Superior temporal gyrus (tissue), 1 donor: Measurements from ENCODE around the gene NID1.
"Not testable (repeated sequence)": the region's sequence is repeated elsewhere in the genome, so short reads cannot be mapped to it uniquely, and the experiment has no call there.

Experiments used
- DNase-seq: peaks from one replicate; pipeline ENCODE4 v3.0.0-alpha.2; 2016; ENCODE audit errors: extremely low spot score

NID1 gene

GRCh38 chr1:235968831-235969230 is 96.1 kb downstream of the NID1 start:
- no peak for DNase-seq

- DNase-seq, result not testable (repeated sequence)
Observed at GRCh38 chr1:235966134-235966533, 98.8 kb downstream of the NID1 start.

GRCh38 chr1:235960809-235961208 is 104.1 kb downstream of the NID1 start:
- DNase-seq, result no peak

- no peak for DNase-seq
Observed at GRCh38 chr1:235958021-235958420, 106.9 kb downstream of the NID1 start.

GRCh38 chr1:235955777-235956176 is 109.1 kb downstream of the NID1 start:
- DNase-seq, result no peak

GRCh38 chr1:235954306-235955283 is 110.3 kb downstream of the NID1 start:
- no peak for DNase-seq

GRCh38 chr1:235953801-235954200 is 111.1 kb downstream of the NID1 start:
- no peak for DNase-seq

- no peak for DNase-seq
Observed at GRCh38 chr1:235952950-235953615, 111.8 kb downstream of the NID1 start.

- DNase-seq, result no peak
Observed at GRCh38 chr1:235951661-235952060, 113.2 kb downstream of the NID1 start.

- DNase-seq, result no peak
Observed at GRCh38 chr1:235950318-235950717, 114.6 kb downstream of the NID1 start.

- no peak for DNase-seq
Observed at GRCh38 chr1:235948774-235949427, 116.0 kb downstream of the NID1 start.

- DNase-seq, result no peak
Observed at GRCh38 chr1:235947989-235948388, 116.9 kb downstream of the NID1 start.

- no peak for DNase-seq
Observed at GRCh38 chr1:235946571-235946981, 118.3 kb downstream of the NID1 start.

GRCh38 chr1:235945775-235946570 is 118.9 kb downstream of the NID1 start:
- DNase-seq, result no peak

GRCh38 chr1:235943581-235944114 is 121.2 kb downstream of the NID1 start:
- no peak for DNase-seq

- no peak for DNase-seq
Observed at GRCh38 chr1:235942979-235943575, 121.8 kb downstream of the NID1 start.

- no peak for DNase-seq
Observed at GRCh38 chr1:235942625-235942934, 122.3 kb downstream of the NID1 start.

GRCh38 chr1:235941876-235942624 is 122.8 kb downstream of the NID1 start:
- no peak for DNase-seq

GRCh38 chr1:235940285-235940684 is 124.6 kb downstream of the NID1 start:
- no peak for DNase-seq

- no peak for DNase-seq
Observed at GRCh38 chr1:235939480-235939775, 125.5 kb downstream of the NID1 start.
